Activated CD8-positive, alpha-beta memory T cell treated with anti-CD3 and anti-CD28 coated beads, Interleukin-2, amount 50 U/mL, for 24 hours (primary cell): ENCODE results near the gene CHD2.

Experiments
- DNase-seq: peaks from one replicate; pipeline ENCODE4 v3.0.0-alpha.2; 2020; ENCODE audit errors: extremely low read depth

Gene CHD2

GRCh38 chr15:92930776-92931175 lies 30.7 kb downstream of the CHD2 start:
- DNase-seq, result no peak

DNA sequence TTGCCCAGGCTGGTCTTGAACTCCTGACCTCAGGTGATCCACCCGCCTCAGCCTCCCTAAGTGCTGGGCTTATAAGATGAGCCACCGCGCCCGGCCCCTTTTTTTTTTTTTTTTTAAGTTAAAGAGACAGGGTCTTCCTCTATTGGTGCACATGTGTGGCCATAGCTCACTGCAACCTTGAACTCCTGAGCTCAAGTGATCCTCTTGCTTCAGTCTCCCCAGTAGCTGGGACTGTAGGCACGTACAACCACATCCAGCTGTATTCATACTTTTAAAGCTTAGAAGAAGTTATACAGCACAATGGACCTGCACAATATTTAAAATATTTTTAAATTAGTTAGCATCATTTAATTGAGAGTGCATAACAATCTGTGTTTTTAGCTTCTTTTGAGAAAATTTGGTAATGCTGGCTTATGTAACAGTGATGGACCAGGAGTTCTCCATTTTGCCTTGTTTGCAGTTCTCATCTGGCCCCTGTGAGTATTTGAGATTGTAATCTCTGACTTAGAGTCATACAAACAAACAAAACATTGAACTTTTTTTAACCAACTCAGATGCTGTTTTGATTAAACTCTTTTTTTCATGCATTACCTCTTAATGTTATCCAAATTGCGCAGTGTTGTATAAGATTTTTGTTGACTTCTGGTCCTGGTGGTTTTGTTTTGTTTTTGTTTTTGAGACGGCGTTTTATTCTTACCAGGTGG lies 33.0 kb downstream of the CHD2 start:
- no peak for DNase-seq

DNA sequence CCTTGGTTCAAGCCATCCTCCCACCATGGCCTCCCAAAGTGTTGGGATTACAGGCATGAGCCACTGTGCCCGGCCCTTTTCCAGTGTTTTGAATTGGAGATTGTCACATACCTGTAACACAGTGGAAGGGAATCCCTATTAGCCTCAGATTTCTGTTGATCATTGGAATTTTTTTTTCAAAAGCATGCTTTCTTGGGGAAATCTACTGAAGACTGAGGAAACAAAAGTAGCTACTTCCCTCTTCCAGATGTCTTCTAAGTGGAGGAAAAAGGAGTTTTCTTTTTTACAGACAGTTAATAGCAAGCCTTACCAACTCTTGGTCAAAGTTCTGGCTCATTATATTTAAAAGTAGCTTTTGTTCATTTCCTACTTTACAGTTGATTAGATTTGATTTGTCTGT lies 33.7 kb downstream of the CHD2 start:
- no peak for DNase-seq

- DNase-seq, result no peak
Observed at GRCh38 chr15:92934716-92935115, 34.6 kb downstream of the CHD2 start.

DNA sequence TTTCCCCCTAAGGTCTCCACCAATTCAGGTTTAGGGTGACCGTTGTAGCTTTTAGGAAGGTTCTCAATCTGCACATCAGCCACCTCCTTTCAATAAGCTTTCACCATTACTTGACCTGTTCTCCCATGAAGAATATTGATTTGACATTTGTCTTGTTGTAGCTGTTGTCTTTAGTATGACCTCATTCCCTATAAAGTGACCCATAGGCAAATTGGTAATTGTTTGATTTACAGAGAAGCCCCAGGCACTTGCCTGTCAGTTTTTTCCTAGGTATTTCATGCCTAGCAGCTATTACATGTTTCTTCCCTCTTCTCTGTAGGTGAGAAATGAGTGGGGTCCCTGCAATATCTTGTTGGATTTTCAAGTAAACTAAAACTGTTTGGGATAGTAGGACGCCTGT lies 36.0 kb downstream of the CHD2 start:
- no peak for DNase-seq

GRCh38 chr15:92936693-92937092 lies 36.6 kb downstream of the CHD2 start:
- DNase-seq, result no peak

- no peak for DNase-seq
Observed at GRCh38 chr15:92937901-92938300, 37.8 kb downstream of the CHD2 start.

DNA sequence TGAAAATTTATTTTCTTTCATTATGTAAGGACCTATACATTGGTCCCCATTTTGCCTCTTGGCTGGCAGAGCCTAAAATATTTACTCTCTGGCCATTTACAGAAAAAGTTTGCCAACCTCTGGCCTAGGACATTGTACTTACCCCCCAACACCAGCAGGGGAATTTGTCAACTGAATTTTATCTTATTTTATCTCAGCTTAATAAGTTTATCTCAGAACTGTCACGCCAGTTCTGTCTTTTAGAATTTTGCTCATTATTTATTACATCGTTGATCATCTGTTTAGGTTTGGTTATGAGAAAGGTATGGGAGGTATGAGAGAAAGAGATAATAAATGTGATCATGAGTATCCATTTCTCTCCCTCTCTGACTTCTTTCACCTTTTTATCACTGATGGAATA lies 38.3 kb downstream of the CHD2 start:
- no peak for DNase-seq

DNA sequence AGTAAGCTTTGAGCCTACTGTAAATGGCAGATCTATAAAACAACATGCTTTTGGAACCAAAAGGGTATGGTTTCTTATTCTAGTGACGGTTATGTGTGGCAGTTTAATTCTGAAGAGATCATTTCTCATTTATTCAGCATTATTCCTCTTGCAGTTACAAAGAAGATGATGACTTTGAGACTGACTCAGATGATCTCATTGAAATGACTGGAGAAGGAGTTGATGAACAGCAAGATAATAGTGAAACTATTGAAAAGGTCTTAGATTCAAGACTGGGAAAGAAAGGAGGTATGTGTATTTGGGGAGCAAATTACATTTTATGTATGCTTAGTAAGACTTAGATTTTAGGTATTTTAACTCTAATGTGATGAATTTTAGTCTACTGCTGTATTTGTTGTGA lies 41.5 kb downstream of the CHD2 start:
- no peak for DNase-seq

GRCh38 chr15:92942706-92943105 lies 42.6 kb downstream of the CHD2 start:
- DNase-seq, result no peak

GRCh38 chr15:92943581-92943980 lies 43.5 kb downstream of the CHD2 start:
- DNase-seq, result no peak

GRCh38 chr15:92944946-92945521 lies 44.9 kb downstream of the CHD2 start:
- DNase-seq, result no peak

GRCh38 chr15:92947071-92947730 lies 47.1 kb downstream of the CHD2 start:
- no peak for DNase-seq

DNA sequence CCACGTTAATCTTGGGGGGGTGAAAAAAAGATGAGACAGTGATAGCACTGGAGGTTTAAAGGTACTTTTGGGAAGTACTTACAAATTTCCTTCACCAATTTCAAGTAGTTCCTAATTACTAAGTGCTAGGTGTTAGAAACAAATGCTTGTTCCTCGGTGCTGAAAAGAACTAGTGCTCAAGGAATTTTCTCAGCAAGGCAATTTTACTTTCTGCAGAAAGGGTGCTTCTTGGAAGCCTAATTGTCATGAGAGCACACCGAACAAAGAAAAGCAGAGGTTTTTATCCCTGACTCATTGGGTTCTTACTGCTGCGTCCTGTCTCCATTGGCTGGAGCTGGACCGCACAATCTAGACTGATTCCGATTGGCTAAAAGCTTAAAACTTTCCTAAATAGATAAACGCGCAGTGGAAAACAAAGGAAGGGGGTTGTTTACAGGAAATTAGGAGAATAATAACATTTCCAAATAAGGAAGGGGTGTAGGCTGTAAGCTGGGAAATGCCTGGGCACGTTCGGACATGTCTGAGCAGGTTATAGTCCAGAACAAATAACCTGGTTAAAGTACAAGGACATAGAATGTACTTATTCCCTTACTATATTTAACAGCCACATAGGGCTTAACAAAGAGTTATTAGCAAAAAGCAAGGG lies 49.6 kb downstream of the CHD2 start:
- DNase-seq, result no peak

DNA sequence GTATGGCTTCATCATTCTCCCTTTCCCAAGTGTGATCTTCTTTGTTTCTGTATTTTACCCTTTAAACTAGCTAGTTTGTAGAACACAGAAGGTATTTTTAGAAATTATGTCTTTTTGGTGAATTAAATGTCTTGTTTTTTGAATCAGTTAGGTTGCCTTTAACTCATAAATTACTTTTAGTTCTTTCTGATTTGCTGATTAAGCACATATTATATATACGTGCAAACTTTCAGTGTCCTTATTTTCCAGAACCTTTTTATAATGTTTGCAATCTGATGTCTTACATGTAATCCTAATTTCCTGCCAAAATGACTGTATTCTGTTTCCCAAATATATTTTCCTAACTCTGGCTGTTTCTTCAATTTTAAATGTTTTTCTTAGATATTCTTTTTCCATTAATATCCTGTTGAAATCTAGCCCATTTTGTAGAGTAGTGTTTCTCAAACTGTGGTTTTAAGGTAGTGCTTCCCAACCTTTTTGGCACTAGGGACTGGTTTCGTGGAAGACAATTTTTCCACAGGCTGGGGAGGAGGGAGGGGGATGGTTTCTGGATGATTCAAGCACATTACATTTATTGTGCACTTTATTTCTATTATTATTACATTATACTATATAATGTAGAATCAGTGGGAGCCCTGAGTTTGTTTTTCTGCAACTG lies 51.8 kb downstream of the CHD2 start:
- no peak for DNase-seq

DNA sequence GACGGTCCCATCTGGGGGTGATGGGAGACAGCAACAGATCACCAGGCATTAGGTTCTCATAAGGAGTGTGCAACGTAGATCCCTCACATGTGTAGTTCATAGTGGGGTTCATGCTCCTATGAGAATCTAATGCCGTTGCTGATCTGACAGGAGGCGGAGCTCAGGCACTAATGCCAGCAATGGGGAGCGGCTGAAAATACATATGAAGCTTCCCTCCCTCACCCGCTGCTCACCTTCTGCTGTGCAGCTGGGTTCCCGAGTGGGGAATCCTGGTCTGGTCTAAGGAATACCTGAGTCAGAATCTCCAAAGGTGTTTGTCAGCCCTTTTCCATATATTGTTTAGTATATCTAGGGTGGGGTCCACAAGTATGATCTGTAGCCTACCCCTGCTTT lies 52.3 kb downstream of the CHD2 start:
- DNase-seq, result no peak

- no peak for DNase-seq
Observed at GRCh38 chr15:92953566-92953965, 53.4 kb downstream of the CHD2 start.

DNA sequence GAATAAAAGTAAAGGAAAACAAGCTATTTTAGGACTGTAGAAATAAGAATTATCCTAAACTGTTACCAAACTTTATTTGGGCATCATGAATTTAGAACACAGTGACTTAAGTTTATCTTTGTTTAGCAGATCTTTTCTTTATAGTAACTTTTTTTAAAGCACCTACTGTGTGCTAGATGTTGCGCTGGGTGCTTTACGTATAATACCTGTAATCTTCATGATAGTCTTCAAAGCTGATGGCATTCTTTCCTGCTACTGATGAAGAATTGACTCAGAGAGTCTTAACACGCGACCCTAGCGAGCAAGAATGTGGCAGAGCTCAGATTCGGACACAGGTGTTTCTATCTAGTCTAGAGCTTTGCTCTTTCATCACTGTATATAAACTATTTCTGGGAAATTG lies 53.9 kb downstream of the CHD2 start:
- no peak for DNase-seq

DNA sequence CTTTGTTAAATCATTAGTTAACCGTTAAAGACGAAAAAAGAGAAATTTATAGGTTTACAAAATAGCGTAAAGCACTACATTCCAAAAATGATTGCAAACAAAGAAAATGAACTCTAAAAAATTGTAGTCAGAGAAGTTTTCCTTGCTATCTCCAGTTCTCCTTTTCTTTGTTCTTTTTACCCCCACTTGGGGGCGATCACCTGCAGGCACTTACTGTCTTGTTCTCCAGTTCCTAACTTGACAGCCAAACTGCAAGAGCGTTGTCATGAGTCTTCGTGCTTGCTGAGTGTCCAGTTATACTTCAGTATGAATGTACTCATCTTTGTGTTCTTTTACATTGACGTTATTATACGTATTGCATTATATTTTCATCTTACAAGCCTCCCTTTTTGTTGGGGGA lies 54.5 kb downstream of the CHD2 start:
- no peak for DNase-seq

DNA sequence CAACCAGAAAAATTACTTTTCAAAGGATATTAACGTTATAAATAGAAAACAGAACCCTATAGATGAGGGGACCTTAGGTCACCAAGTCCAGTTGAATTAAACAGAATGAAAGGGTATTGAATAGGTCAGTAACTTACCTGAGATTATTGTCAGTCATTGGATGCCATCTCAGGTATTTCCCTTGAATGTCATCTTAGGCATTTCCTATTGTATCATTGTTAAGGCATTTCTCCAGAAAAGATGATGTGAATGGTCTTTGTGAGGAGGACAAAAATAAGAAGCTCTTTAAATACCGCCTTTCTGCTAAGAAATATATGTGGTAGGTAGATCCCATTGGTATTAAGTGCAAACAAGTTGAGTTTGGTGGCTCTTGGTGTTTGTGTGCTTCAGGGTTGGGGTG lies 55.6 kb downstream of the CHD2 start:
- DNase-seq, result no peak

DNA sequence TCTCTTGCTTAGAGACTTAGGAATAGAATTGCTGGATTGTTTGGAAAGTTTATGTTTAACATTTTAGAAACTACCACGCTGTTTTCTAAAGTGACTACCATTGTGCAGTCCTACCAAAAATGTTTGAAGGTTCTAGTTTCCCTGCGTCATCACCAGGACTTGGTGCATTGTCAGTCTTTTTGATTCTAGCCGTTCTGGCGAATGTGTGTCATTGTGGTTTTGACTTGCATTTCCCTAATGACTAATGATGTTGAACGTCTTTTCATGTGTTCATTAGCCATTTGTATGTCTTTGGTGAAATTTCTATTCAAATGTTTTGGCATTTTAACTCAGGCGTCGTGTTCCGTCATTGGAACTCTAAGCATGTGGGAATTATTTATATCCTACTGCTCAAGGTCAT lies 58.0 kb downstream of the CHD2 start:
- peak; percentile 31 for DNase-seq

DNA sequence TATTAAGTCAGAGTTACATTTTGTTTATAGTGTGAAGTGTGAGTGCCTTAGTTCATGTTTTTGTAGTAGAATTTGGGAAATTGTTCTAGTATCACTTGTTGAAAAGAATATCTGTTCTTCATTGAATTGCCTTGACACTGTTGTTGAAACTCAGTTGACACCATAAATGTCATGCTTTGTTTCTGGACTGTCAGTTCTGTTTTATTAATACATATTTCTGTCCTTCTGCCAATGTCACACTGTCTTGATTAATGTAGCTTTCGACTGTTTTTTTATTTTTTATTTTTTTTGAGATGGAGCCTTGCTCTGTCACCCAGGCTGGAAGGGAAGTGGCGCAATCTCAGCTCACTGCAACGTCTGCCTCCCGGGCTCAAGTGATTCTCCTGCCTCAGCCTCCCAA lies 59.1 kb downstream of the CHD2 start:
- DNase-seq, result no peak
